ENCODE results near the gene SPOCK2.
"Not testable (repeated sequence)": the region's sequence is repeated elsewhere in the genome, so short reads cannot be mapped to it uniquely, and the experiment has no call there.

SPOCK2 gene

GRCh38 chr10:72035252-72035887, 53.0 kb downstream of the SPOCK2 start:
- DNase-seq (ENCODE audit: low read depth): no peak
- H3K4me3 ChIP-seq (ENCODE audit: control insufficient read depth, low read depth, low read length): no peak overlapping the region
- TF ChIP-seq, protein P1, sequence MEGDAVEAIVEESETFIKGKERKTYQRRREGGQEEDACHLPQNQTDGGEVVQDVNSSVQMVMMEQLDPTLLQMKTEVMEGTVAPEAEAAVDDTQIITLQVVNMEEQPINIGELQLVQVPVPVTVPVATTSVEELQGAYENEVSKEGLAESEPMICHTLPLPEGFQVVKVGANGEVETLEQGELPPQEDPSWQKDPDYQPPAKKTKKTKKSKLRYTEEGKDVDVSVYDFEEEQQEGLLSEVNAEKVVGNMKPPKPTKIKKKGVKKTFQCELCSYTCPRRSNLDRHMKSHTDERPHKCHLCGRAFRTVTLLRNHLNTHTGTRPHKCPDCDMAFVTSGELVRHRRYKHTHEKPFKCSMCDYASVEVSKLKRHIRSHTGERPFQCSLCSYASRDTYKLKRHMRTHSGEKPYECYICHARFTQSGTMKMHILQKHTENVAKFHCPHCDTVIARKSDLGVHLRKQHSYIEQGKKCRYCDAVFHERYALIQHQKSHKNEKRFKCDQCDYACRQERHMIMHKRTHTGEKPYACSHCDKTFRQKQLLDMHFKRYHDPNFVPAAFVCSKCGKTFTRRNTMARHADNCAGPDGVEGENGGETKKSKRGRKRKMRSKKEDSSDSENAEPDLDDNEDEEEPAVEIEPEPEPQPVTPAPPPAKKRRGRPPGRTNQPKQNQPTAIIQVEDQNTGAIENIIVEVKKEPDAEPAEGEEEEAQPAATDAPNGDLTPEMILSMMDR (conservative IDR thresholded peaks at IDR 0.05; ENCODE audit: control insufficient read depth, insufficient read depth, low read depth, low read length): no peak

- H3K4me3 ChIP-seq (ENCODE audit: control insufficient read depth, low read depth, low read length): no peak overlapping the region
- TF ChIP-seq, protein P1 (conservative IDR thresholded peaks at IDR 0.05; ENCODE audit: control insufficient read depth, insufficient read depth, low read depth, low read length): no peak
- no peak for DNase-seq (ENCODE audit: low read depth)
These were observed 53.6 kb downstream of the SPOCK2 start for GRCh38 chr10:72034761-72035160.

DNA sequence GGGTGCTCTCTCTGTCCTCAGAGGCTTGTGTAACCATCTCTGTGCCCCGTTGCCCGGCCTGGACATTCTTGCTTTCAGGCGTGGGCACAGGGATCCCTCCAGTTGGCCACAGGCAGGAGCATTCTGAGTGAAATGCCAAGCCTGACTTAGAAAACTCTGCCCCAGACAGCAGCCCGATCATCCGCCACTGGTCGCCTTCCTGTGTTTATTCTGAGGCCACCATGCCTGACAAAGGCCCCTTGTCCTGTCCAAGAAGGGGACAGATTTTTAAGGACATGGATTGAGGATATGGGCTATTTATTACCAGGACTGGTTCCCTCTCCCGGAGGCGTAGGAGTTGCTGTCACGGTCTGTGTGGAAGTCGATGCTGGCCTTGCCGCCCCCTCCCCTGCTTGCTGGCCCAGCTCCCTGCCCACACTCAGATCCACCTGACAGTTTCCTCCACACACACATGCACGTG, 54.3 kb downstream of the SPOCK2 start:
- H3K4me3 ChIP-seq (ENCODE audit: control insufficient read depth, low read depth, low read length): no peak overlapping the region
- TF ChIP-seq, protein P1 (conservative IDR thresholded peaks at IDR 0.05; ENCODE audit: control insufficient read depth, insufficient read depth, low read depth, low read length): no peak
- DNase-seq (ENCODE audit: low read depth): no peak

DNA sequence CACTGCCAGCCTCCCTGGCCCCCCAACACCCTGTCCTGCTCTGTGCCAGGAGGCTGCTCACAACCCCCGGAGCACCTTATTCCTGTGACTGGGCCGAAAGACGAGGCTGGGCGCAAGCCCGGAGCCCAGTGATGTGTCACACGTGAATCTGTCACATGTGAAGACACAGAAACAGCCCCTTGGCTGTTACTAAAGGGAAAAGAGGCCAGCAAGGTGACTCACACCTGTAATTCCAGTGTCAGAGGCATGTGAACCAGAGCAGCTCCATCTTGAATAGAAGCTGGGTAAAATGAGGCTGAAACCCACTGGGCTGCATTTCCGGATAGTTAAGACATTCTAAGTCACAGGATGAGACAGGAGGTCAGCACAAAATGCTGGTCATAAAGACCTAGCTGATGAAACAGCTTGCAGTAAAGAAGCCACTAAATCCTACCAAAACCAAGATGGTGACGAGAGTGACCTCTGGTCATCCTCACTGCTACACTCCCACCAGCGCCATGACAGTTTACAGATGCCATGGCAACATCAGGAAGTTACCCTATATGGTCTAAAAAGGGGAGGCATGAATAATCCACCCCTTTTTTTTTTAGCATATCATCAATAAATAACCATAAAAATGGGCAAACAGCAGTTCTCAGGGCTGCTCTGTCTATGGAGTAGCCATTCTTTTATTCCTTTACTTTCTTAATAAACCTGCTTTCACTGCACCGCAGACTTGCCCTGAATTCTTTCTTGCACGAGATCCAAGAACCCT, 55.8 kb downstream of the SPOCK2 start:
- not testable (repeated sequence) for H3K4me3 ChIP-seq (ENCODE audit: control insufficient read depth, low read depth, low read length); DNase-seq (ENCODE audit: low read depth)

DNA sequence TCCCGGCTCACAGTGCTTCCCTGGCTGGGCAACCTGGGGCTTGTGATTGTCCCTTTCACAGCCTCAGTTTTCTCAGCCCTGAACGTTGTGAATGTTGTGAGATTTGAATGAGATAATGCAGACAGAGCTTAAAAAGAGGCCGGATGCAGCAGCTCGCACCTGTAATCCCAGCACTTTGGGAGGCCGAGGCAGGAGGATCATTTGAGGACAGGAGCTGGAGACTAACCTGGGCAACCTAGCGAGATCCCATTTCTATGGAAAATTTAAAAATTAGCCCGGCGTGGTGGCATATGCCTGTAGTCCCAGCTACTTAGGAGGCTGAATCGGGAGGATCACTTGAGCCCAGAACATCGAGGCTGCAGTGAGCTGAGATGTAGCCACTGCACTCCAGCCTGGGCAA, 56.6 kb downstream of the SPOCK2 start:
- H3K4me3 ChIP-seq (ENCODE audit: control insufficient read depth, low read depth, low read length): no peak overlapping the region
- TF ChIP-seq, protein P1 (conservative IDR thresholded peaks at IDR 0.05; ENCODE audit: control insufficient read depth, insufficient read depth, low read depth, low read length): no peak
- no peak for DNase-seq (ENCODE audit: low read depth)

GRCh38 chr10:72030762-72031543, 57.4 kb downstream of the SPOCK2 start:
- no peak overlapping the region for H3K4me3 ChIP-seq (ENCODE audit: control insufficient read depth, low read depth, low read length)
- no peak for DNase-seq (ENCODE audit: low read depth)
- TF ChIP-seq, protein P1 (conservative IDR thresholded peaks at IDR 0.05; ENCODE audit: control insufficient read depth, insufficient read depth, low read depth, low read length): no peak

GRCh38 chr10:72029414-72029813, 58.9 kb downstream of the SPOCK2 start:
- H3K4me3 ChIP-seq (ENCODE audit: control insufficient read depth, low read depth, low read length): no peak overlapping the region
- DNase-seq (ENCODE audit: low read depth): no peak
- TF ChIP-seq, protein P1 (conservative IDR thresholded peaks at IDR 0.05; ENCODE audit: control insufficient read depth, insufficient read depth, low read depth, low read length): no peak
